ENCODE measurements around the gene SEMA3A. TPM values are rescaled to one million over a fixed set of nuclear protein-coding genes. Genes with fewer than 3 reads are reported as not detected.

Gene SEMA3A
- total RNA-seq, 1 experiment from 2014 or later: 14.2 TPM

DNA sequence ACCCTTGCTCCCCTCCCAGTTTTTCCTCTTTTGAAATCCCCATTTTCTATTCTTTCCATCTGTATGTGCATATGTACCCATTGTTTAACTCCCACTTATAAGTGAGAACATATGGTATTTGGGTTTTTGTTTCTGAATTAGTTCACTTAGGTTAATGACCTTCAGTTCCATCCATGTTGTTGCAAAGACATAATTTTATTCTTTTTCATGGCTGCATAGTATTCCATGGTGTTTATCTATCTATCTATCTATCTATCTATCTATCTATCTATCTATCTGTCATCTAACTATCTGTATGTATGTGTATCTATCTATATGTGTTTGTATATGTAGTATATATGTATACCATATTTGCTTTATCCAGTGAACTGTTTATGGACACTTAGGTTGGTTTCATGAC, 281.4 kb downstream of the SEMA3A start:
- POLR2A ChIA-PET: no interaction called here
- no peak overlapping the region for H3K9ac ChIP-seq (ENCODE audit: low read length)
- CTCF ChIA-PET: no interaction called here
- no peaks in the 10 kb centered on the region for H3K9me3 ChIP-seq (ENCODE audit: control insufficient read depth in 1 of 2, insufficient read depth in 1 of 2, low read depth in 1 of 2, low read length in 2 of 2)
- H3K4me1 ChIP-seq (ENCODE audit: control insufficient read depth in 1 of 2, insufficient read depth in 2 of 2, low read length in 2 of 2): no peaks in the 10 kb centered on the region
- no peak overlapping the region for H3K4me3 ChIP-seq (replicated peaks in 1 of 2; ENCODE audit: low read depth in 1 of 2, low read length in 2 of 2)
- RAD21 ChIA-PET (ENCODE audit: low non-redundant PET in 1 of 2, low total read pairs in 2 of 2, uncharacterized antibody in 2 of 2, unreplicated experiment in 2 of 2): no interaction called here
- H3K4me2 ChIP-seq (ENCODE audit: low read length): no peak overlapping the region
- no peaks in the 10 kb centered on the region for H3K9me2 ChIP-seq (ENCODE audit: insufficient read depth)
- no peak overlapping the region for H3K27ac ChIP-seq (ENCODE audit: low read depth, low read length)
- no peaks in the 10 kb centered on the region for H4K20me1 ChIP-seq (ENCODE audit: insufficient read depth)
- H2AFZ ChIP-seq (ENCODE audit: low read depth, low read length, poor library complexity, severe bottlenecking): no peak overlapping the region
- no peaks in the 10 kb centered on the region for H3K36me3 ChIP-seq (ENCODE audit: control insufficient read depth in 1 of 2, insufficient read depth in 2 of 2, low read length in 2 of 2)
- no peak for TF ChIP-seq ZFX (IDR thresholded peaks at IDR 0.05)
- no peak for TF ChIP-seq CEBPB (IDR thresholded peaks at IDR 0.05; ENCODE audit: low read depth)
- no peak for TF ChIP-seq CBX3 (IDR thresholded peaks at IDR 0.05; ENCODE audit: low read depth)
- no peak for TF ChIP-seq EZH2phosphoT487 (IDR thresholded peaks at IDR 0.05; ENCODE audit: borderline replicate concordance)
- TF ChIP-seq SIN3A (IDR thresholded peaks at IDR 0.05; ENCODE audit: low read depth): no peak
- TF ChIP-seq, protein P1, sequence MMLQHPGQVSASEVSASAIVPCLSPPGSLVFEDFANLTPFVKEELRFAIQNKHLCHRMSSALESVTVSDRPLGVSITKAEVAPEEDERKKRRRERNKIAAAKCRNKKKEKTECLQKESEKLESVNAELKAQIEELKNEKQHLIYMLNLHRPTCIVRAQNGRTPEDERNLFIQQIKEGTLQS (IDR thresholded peaks at IDR 0.05): no peak
- TF ChIP-seq, protein P2, sequence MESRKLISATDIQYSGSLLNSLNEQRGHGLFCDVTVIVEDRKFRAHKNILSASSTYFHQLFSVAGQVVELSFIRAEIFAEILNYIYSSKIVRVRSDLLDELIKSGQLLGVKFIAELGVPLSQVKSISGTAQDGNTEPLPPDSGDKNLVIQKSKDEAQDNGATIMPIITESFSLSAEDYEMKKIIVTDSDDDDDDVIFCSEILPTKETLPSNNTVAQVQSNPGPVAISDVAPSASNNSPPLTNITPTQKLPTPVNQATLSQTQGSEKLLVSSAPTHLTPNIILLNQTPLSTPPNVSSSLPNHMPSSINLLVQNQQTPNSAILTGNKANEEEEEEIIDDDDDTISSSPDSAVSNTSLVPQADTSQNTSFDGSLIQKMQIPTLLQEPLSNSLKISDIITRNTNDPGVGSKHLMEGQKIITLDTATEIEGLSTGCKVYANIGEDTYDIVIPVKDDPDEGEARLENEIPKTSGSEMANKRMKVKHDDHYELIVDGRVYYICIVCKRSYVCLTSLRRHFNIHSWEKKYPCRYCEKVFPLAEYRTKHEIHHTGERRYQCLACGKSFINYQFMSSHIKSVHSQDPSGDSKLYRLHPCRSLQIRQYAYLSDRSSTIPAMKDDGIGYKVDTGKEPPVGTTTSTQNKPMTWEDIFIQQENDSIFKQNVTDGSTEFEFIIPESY (IDR thresholded peaks at IDR 0.05; ENCODE audit: extremely low read depth, insufficient replicate concordance, low read length): no peak
- TF ChIP-seq POLR2A (IDR thresholded peaks at IDR 0.05; ENCODE audit: borderline replicate concordance, extremely low read depth, insufficient read depth, insufficient read length): no peak
- no peak for TF ChIP-seq SP1 (IDR thresholded peaks at IDR 0.05; ENCODE audit: low read depth)
- no peak for TF ChIP-seq ELF1 (IDR thresholded peaks at IDR 0.05; ENCODE audit: borderline replicate concordance, low read depth)
- intact Hi-C loops (cut with micrococcal nuclease): no loop called here
- no peaks in the 10 kb centered on the region for H3K27me3 ChIP-seq (ENCODE audit: insufficient read depth, low read length)
- no peak for DNase-seq (ENCODE audit: low read depth, low spot score)
- H3K79me2 ChIP-seq (ENCODE audit: insufficient read depth, low read length): no peaks in the 10 kb centered on the region
- no peak for ATAC-seq
- no TSS peak for BruUV-seq (replicated peaks)

DNA sequence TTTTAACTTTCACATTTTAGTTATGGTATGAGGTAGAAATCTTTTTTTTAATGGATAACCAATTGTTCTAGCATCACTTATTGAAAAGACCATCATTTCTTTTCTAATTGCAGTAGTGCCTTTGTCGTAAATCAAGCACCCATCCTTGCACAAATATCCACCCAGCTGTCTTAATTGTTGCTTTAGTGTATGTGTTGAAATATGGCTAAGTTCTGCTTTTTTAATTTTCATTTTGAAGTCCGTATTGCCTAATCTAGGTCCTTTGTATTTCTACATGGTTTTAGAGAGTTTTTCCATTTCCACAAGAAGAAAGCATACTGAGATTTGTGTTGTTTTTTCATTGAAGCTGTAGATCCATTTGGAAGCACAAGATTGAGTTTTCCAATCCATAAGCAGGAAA, 286.1 kb downstream of the SEMA3A start:
- no peaks in the 10 kb centered on the region for H3K27me3 ChIP-seq (ENCODE audit: insufficient read depth, low read length)
- H3K4me2 ChIP-seq (ENCODE audit: low read length): no peak overlapping the region
- POLR2A ChIA-PET: no interaction called here
- no peaks in the 10 kb centered on the region for H3K4me1 ChIP-seq (ENCODE audit: control insufficient read depth in 1 of 2, insufficient read depth in 2 of 2, low read length in 2 of 2)
- no peaks in the 10 kb centered on the region for H3K9me3 ChIP-seq (ENCODE audit: control insufficient read depth in 1 of 2, insufficient read depth in 1 of 2, low read depth in 1 of 2, low read length in 2 of 2)
- DNase-seq (ENCODE audit: low read depth, low spot score) (no peak), ATAC-seq (no peak)
- H2AFZ ChIP-seq (ENCODE audit: low read depth, low read length, poor library complexity, severe bottlenecking): no peak overlapping the region
- BruUV-seq (replicated peaks): no TSS peak
- no peak for TF ChIP-seq JUND (IDR thresholded peaks at IDR 0.05)
- no peak for TF ChIP-seq POLR2A (IDR thresholded peaks at IDR 0.05; ENCODE audit: borderline replicate concordance, extremely low read depth, insufficient read depth, insufficient read length)
- TF ChIP-seq ZNF274 (IDR thresholded peaks at IDR 0.05; ENCODE audit: low read depth, low read length): no peak
- no peak for TF ChIP-seq SP1 (IDR thresholded peaks at IDR 0.05; ENCODE audit: low read depth)
- no peak for TF ChIP-seq SRF (IDR thresholded peaks at IDR 0.05; ENCODE audit: low read depth)
- TF ChIP-seq EZH2 (IDR thresholded peaks at IDR 0.05): no peak
- no peak for TF ChIP-seq POLR2AphosphoS5 (IDR thresholded peaks at IDR 0.05; ENCODE audit: low read depth, low read length)
- TF ChIP-seq ELF1 (IDR thresholded peaks at IDR 0.05; ENCODE audit: borderline replicate concordance, low read depth): no peak
- TF ChIP-seq FOSL1 (IDR thresholded peaks at IDR 0.05; ENCODE audit: low read depth): no peak
- TF ChIP-seq CBX3 (IDR thresholded peaks at IDR 0.05; ENCODE audit: low read depth): no peak
- TF ChIP-seq, protein P1 (IDR thresholded peaks at IDR 0.05): no peak
- no peak for TF ChIP-seq TCF7L2 (IDR thresholded peaks at IDR 0.05; ENCODE audit: borderline replicate concordance, extremely low read depth, insufficient read depth, insufficient read length)
- TF ChIP-seq, protein P3, sequence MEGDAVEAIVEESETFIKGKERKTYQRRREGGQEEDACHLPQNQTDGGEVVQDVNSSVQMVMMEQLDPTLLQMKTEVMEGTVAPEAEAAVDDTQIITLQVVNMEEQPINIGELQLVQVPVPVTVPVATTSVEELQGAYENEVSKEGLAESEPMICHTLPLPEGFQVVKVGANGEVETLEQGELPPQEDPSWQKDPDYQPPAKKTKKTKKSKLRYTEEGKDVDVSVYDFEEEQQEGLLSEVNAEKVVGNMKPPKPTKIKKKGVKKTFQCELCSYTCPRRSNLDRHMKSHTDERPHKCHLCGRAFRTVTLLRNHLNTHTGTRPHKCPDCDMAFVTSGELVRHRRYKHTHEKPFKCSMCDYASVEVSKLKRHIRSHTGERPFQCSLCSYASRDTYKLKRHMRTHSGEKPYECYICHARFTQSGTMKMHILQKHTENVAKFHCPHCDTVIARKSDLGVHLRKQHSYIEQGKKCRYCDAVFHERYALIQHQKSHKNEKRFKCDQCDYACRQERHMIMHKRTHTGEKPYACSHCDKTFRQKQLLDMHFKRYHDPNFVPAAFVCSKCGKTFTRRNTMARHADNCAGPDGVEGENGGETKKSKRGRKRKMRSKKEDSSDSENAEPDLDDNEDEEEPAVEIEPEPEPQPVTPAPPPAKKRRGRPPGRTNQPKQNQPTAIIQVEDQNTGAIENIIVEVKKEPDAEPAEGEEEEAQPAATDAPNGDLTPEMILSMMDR (IDR thresholded peaks at IDR 0.05 in 2 of 3, conservative IDR thresholded peaks at IDR 0.05 in 1 of 3; ENCODE audit: borderline replicate concordance in 1 of 3, insufficient read depth in 1 of 3, low read depth in 2 of 3, low read length in 2 of 3): no peak
- H3K79me2 ChIP-seq (ENCODE audit: insufficient read depth, low read length): no peaks in the 10 kb centered on the region
- intact Hi-C loops (cut with micrococcal nuclease): no loop called here
- no peaks in the 10 kb centered on the region for H3K36me3 ChIP-seq (ENCODE audit: control insufficient read depth in 1 of 2, insufficient read depth in 2 of 2, low read length in 2 of 2)
- no peak overlapping the region for H3K4me3 ChIP-seq (replicated peaks in 1 of 2; ENCODE audit: low read depth in 1 of 2, low read length in 2 of 2)
- RAD21 ChIA-PET (ENCODE audit: low non-redundant PET in 1 of 2, low total read pairs in 2 of 2, uncharacterized antibody in 2 of 2, unreplicated experiment in 2 of 2): no interaction called here
- H3K27ac ChIP-seq (ENCODE audit: low read depth, low read length): no peak overlapping the region
- CTCF ChIA-PET: no interaction called here
- H3K9me2 ChIP-seq (ENCODE audit: insufficient read depth): no peaks in the 10 kb centered on the region
- H4K20me1 ChIP-seq (ENCODE audit: insufficient read depth): no peaks in the 10 kb centered on the region
- H3K9ac ChIP-seq (ENCODE audit: low read length): no peak overlapping the region
